HEK293 (cell line): Measurements from ENCODE around the gene AHCYL2.
"Not testable (repeated sequence)": the region's sequence is repeated elsewhere in the genome, so short reads cannot be mapped to it uniquely, and the experiment has no call there.

Source experiments
- CTCF ChIP-seq: fragments of 450-650 bp; formaldehyde crosslinking; IDR thresholded peaks from 2 replicates; pipeline ENCODE4 v1.5.1; 2016; ENCODE audit warnings: missing biosample characterization, missing genetic modification characterization
- ZBTB1 ChIP-seq: fragments of 450-650 bp; formaldehyde crosslinking; IDR thresholded peaks from 2 replicates; pipeline ENCODE4 v1.5.1; 2016; ENCODE audit warnings: missing biosample characterization, missing genetic modification characterization
- ZNF777 ChIP-seq: fragments of 450-650 bp; formaldehyde crosslinking; IDR thresholded peaks from 2 replicates; pipeline ENCODE4 v1.5.1; 2017; ENCODE audit warnings: missing biosample characterization, missing genetic modification characterization, borderline replicate concordance

DNA sequence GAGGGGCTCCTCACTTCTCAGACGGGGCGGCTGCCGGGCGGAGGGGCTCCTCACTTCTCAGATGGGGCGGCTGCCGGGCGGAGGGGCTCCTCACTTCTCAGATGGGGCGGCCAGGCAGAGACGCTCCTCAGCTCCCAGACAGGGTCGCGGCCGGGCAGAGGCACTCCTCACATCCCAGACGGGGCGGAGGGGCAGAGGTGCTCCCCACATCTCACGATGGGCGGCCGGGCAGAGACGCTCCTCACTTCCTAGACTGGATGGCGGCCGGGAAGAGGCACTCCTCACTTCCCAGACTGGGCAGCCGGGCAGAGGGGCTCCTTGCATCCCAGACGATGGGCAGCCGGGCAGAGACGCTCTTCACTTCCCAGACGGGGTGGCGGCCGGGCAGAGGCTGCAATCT, 251.6 kb downstream of the AHCYL2 start:
- TF ChIP-seq CTCF (tag by site-specific recombination); ZNF777; ZBTB1 (tag by site-specific recombination): not testable (repeated sequence)
